SU-DHL-6 (cell line): ENCODE measurements around the gene PCYT2.

Experiments
- EZH2phosphoT487 ChIP-seq: fragments of 200-600 bp; sonication (generic), shearing (Covaris generic); conservative IDR thresholded peaks from 2 replicates; pipeline ENCODE4 v1.6.1; 2018; ENCODE audit warnings: mild to moderate bottlenecking, antibody characterized with exemption, low read length, moderate library complexity, mixed read lengths
- TF ChIP-seq, protein P1 (sequence below): fragments of 200-600 bp; sonication (generic); IDR thresholded peaks from one replicate; pipeline ENCODE4 v1.5.1; 2017; ENCODE audit warnings: antibody characterized with exemption, mild to moderate bottlenecking, low read length, moderate library complexity; ENCODE audit not compliant: insufficient read depth, poor library complexity, severe bottlenecking

DNA sequence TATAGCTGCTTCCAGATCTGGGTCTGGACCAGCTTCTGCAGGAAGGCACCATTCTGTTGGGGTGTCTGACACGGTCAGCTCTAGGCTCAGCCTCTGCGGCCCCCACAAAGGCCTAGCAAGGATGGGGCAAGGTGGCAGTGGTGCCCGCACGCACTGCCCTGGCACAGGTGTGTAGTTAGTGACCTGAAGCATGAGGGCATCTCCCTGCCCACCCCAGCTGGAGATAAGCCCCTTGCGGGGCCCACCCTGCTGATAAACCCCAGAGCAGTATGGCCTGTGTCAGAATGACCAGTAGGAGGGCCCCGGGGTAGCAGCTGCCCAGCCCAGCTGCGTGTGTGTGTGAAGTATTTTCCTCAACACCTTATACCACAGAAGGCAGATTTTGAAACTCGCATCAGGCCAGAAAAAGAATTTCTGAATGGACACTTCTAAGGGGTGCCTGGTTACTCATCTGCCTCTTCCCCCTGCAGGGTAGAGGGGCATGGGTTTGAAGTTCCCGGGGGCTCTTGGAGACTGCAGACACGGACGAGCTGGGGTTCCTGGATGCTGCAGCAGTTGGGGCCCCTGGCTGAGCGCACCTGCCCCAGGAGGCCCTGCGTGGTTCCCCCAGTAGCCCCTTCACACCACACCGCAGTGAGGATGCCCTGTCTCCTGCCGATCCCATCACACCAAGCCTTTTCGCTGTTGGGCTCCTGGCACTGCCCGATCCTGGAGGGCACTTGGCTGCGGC lies 44.6 kb downstream of the PCYT2 start:
- TF ChIP-seq, protein P1, sequence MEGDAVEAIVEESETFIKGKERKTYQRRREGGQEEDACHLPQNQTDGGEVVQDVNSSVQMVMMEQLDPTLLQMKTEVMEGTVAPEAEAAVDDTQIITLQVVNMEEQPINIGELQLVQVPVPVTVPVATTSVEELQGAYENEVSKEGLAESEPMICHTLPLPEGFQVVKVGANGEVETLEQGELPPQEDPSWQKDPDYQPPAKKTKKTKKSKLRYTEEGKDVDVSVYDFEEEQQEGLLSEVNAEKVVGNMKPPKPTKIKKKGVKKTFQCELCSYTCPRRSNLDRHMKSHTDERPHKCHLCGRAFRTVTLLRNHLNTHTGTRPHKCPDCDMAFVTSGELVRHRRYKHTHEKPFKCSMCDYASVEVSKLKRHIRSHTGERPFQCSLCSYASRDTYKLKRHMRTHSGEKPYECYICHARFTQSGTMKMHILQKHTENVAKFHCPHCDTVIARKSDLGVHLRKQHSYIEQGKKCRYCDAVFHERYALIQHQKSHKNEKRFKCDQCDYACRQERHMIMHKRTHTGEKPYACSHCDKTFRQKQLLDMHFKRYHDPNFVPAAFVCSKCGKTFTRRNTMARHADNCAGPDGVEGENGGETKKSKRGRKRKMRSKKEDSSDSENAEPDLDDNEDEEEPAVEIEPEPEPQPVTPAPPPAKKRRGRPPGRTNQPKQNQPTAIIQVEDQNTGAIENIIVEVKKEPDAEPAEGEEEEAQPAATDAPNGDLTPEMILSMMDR: no peak
- no peak for TF ChIP-seq EZH2phosphoT487
